GM12878 (cell line): ENCODE measurements around the gene DHDDS. TPM values are rescaled to one million over a fixed set of nuclear protein-coding genes. Genes with fewer than 3 reads are reported as not detected.

Source experiments
- ATAC-seq: fragments of 200-7000 bp; cut with Tn5 transposase; 3 replicates; pipeline ENCODE4 v1.9.1; 2020; ENCODE audit warnings: mild to moderate bottlenecking, moderate library complexity
- BruUV-seq: library from RNA; stranded (reverse); fragments of 400-500 nt; replicated peaks from 2 replicates; lab custom pipeline; 2021; lab: Mats Ljungman, UMichigan
- CTCF ChIA-PET: fragments of 300-600 bp; sonication (Branson Sonifier 250); formaldehyde crosslinking; extraction: SDS; loops from one replicate; lab custom pipeline; 2021; ENCODE audit warnings: inconsistent platforms; lab: Yijun Ruan, JAX
- POLR2A ChIA-PET: fragments of 350-600 bp; formaldehyde crosslinking; extraction: SDS; loops from one replicate; lab custom pipeline; 2021; ENCODE audit warnings: inconsistent platforms; lab: Charles Lee
- RAD21 ChIA-PET: fragments of 300-600 bp; sonication (Branson Sonifier 250); formaldehyde crosslinking; loops from one replicate; lab custom pipeline; 2023; ENCODE audit warnings: antibody characterized with exemption; ENCODE audit not compliant: unreplicated experiment; lab: Charles Lee
- SMC1A ChIA-PET: fragments of 300-600 bp; sonication (Branson Sonifier 250); formaldehyde crosslinking; loops from one replicate; lab custom pipeline; 2023; ENCODE audit not compliant: unreplicated experiment, uncharacterized antibody; lab: Charles Lee
- DNase-seq: peaks from one replicate; pipeline ENCODE4 v3.0.0-alpha.2; 2011; ENCODE audit warnings: low read depth, low spot score
- FAIRE-seq: peaks from 3 replicates; lab custom pipeline; 2011; peaks lifted over from hg19 to GRCh38; lab: Jason Lieb, UNC
- H2AFZ ChIP-seq: 2 replicates; pipeline ENCODE4 v1.6.0; 2011; ENCODE audit warnings: low read depth, low read length, control low read depth; ENCODE audit not compliant: control insufficient read depth
- H3K27ac ChIP-seq: 2 replicates; pipeline ENCODE4 v1.5.1; 2011; ENCODE audit warnings: control low read depth; ENCODE audit not compliant: control insufficient read depth, insufficient read depth
- H3K27me3 ChIP-seq, 2 experiments: replicated peaks in 1 of 2; 2 replicates each; pipeline versions ENCODE4 v1.6.0 to v1.6.1; 2011; ENCODE audit warnings: low read length in 1 of 2; ENCODE audit not compliant: control insufficient read depth in 2 of 2, insufficient read depth in 2 of 2
- H3K36me3 ChIP-seq, 2 experiments: 2 replicates each; pipeline ENCODE4 v1.5.1; 2011; ENCODE audit warnings: low read length in 1 of 2; ENCODE audit not compliant: control insufficient read depth in 2 of 2, insufficient read depth in 2 of 2
- H3K4me1 ChIP-seq: 2 replicates; pipeline ENCODE4 v1.6.1; 2011; ENCODE audit warnings: mild to moderate bottlenecking, low read length, moderate library complexity, mixed read lengths; ENCODE audit not compliant: control insufficient read depth, insufficient read depth
- H3K4me2 ChIP-seq: 2 replicates; pipeline ENCODE4 v1.6.0; 2011; ENCODE audit warnings: control low read depth; ENCODE audit not compliant: control insufficient read depth, insufficient read depth
- H3K4me3 ChIP-seq: fragments of 200-600 bp; sonication (generic); 2 replicates; pipeline ENCODE4 v1.5.1; 2016
- H3K79me2 ChIP-seq: 2 replicates; pipeline ENCODE4 v1.6.0; 2011; ENCODE audit warnings: low read length; ENCODE audit not compliant: control insufficient read depth, insufficient read depth
- H3K9ac ChIP-seq: 2 replicates; pipeline ENCODE4 v1.8.0; 2011; ENCODE audit warnings: low read length, control low read depth, mixed read lengths; ENCODE audit not compliant: control insufficient read depth, insufficient read depth
- H3K9me3 ChIP-seq: replicated peaks from 3 replicates; pipeline ENCODE4 v1.5.1; 2011; ENCODE audit warnings: mild to moderate bottlenecking, low read length; ENCODE audit not compliant: control insufficient read depth, insufficient read depth
- H4K20me1 ChIP-seq: 2 replicates; pipeline ENCODE4 v1.6.0; 2011; ENCODE audit not compliant: control insufficient read depth, insufficient read depth
- ASH2L ChIP-seq: fragments of 300-600, 200-600 bp; sonication (generic); IDR thresholded peaks from 2 replicates; pipeline ENCODE4 v1.6.1; 2017; ENCODE audit warnings: low read depth, mild to moderate bottlenecking, borderline replicate concordance
- CBFB ChIP-seq: IDR thresholded peaks from 2 replicates; pipeline ENCODE4 v1.6.1; 2016; ENCODE audit warnings: antibody characterized with exemption, low read depth
- CREB1 ChIP-seq: IDR thresholded peaks from 2 replicates; pipeline ENCODE4 v1.6.1; 2012; ENCODE audit warnings: low read depth, mild to moderate bottlenecking, inconsistent platforms
- CTCF ChIP-seq, 3 experiments: IDR thresholded peaks in 2 of 3; conservative IDR thresholded peaks in 1 of 3; 2 replicates each; pipeline ENCODE4 v1.5.1; 2011; ENCODE audit warnings: low read depth in 3 of 3, low read length in 3 of 3, mild to moderate bottlenecking in 3 of 3, control low read depth in 2 of 3, moderate library complexity in 2 of 3, inconsistent platforms in 1 of 3, mixed read lengths in 1 of 3; ENCODE audit not compliant: control insufficient read depth in 2 of 3, insufficient read depth in 1 of 3; ENCODE audit errors: extremely low read depth in 1 of 3
- ELK1 ChIP-seq: IDR thresholded peaks from 2 replicates; pipeline ENCODE4 v1.6.1; 2012; ENCODE audit warnings: low read depth, low read length, improper control_type of control experiment
- ETV6 ChIP-seq, 2 experiments: fragments of 450-650 bp in 1 of 2; IDR thresholded peaks in 1 of 2; conservative IDR thresholded peaks in 1 of 2; 2 replicates each; pipeline ENCODE4 v1.6.1; 2014; ENCODE audit warnings: antibody characterized with exemption in 1 of 2, borderline replicate concordance in 1 of 2, low read depth in 1 of 2, mild to moderate bottlenecking in 1 of 2, moderate library complexity in 1 of 2
- FOXK2 ChIP-seq: fragments of 450-650 bp; IDR thresholded peaks from 2 replicates; pipeline ENCODE4 v1.6.1; 2017; ENCODE audit warnings: mild to moderate bottlenecking, moderate library complexity
- IKZF1 ChIP-seq: fragments of 450-650 bp; conservative IDR thresholded peaks from 2 replicates; pipeline ENCODE4 v1.6.1; 2017; ENCODE audit warnings: antibody characterized with exemption, mild to moderate bottlenecking
- MTA3 ChIP-seq: IDR thresholded peaks from 2 replicates; pipeline ENCODE4 v1.6.1; 2012; ENCODE audit warnings: low read length, inconsistent platforms, borderline replicate concordance
- MXI1 ChIP-seq: fragments of 150-350 bp; IDR thresholded peaks from 2 replicates; pipeline ENCODE4 v1.6.1; 2011; ENCODE audit warnings: low read depth, mild to moderate bottlenecking, inconsistent platforms, low read length, improper control_type of control experiment
- MYB ChIP-seq: fragments of 150-350 bp; IDR thresholded peaks from 2 replicates; pipeline ENCODE4 v1.6.1; 2014; ENCODE audit warnings: mild to moderate bottlenecking, low read depth, low read length, borderline replicate concordance
- PAX5 ChIP-seq: IDR thresholded peaks from 2 replicates; pipeline ENCODE4 v1.6.1; 2011; ENCODE audit warnings: low read depth, low read length, borderline replicate concordance
- PML ChIP-seq: IDR thresholded peaks from 2 replicates; pipeline ENCODE4 v1.6.1; 2012; ENCODE audit warnings: low read length, inconsistent platforms
- RELB ChIP-seq: fragments of 450-650 bp; IDR thresholded peaks from 2 replicates; pipeline ENCODE4 v1.6.1; 2017; ENCODE audit warnings: low read depth, mild to moderate bottlenecking, moderate library complexity
- SMAD5 ChIP-seq: IDR thresholded peaks from 2 replicates; pipeline ENCODE4 v1.6.1; 2016; ENCODE audit warnings: antibody characterized with exemption, low read depth
- SP1 ChIP-seq: IDR thresholded peaks from one replicate; pipeline ENCODE4 v1.6.1; 2011; ENCODE audit warnings: low read depth, low read length
- USF2 ChIP-seq: IDR thresholded peaks from 2 replicates; pipeline ENCODE4 v1.6.1; 2011; ENCODE audit warnings: low read depth, low read length, improper control_type of control experiment, borderline replicate concordance
- ZNF217 ChIP-seq: fragments of 450-650 bp; IDR thresholded peaks from 2 replicates; pipeline ENCODE4 v1.6.1; 2017; ENCODE audit warnings: antibody characterized with exemption, mild to moderate bottlenecking
- ZSCAN29 ChIP-seq: fragments of 450-650 bp; IDR thresholded peaks from 2 replicates; pipeline ENCODE4 v1.6.1; 2017; ENCODE audit warnings: mild to moderate bottlenecking, moderate library complexity
- ZZZ3 ChIP-seq: IDR thresholded peaks from 2 replicates; pipeline ENCODE4 v1.6.1; 2011; ENCODE audit warnings: low read depth; ENCODE audit not compliant: control insufficient read depth, insufficient read length
- WGBS: methylation state at CpG from one replicate; pipeline ENCODE4 v1.1.6; 2016; ENCODE audit warnings: low lambda C conversion rate; ENCODE audit not compliant: insufficient replicate concordance, insufficient coverage; ENCODE audit errors: missing lambda C conversion rate; 5-methylcytosine and 5-hydroxymethylcytosine counted together
- in situ Hi-C: fragments of 300-500 bp; cut with MboI; formaldehyde crosslinking; loops from 9 replicates; pipeline ENCODE4 v1.14.3; 2018; ENCODE audit warnings: mixed read lengths
- intact Hi-C: fragments of 100-400 bp; cut with micrococcal nuclease; formaldehyde crosslinking; loops from one replicate; pipeline ENCODE4 v1.14.2; 2022; ENCODE audit not compliant: unreplicated experiment
- polyA plus RNA-seq, 11 experiments: library from polyadenylated mRNA; depleted of rRNA in 4 of 11; unstranded in 6 of 11; stranded (reverse) in 5 of 11; fragments of >200 nt; fragmentation: Nextera tagmentation in 4 of 11; fragmentation: Illumina TruSeq in 1 of 11; extraction: Ambion mirVana in 4 of 11; extraction: Trizol in 1 of 11; gene quantifications; 1 replicate in 1 of 11; 2 replicates in 10 of 11; pipeline versions ENCODE4 v1.2.1 to v1.2.3, GENCODE V29; 2011 to 2016; ENCODE audit warnings: inconsistent platforms in 2 of 11, missing spikeins in 2 of 11, low read depth in 1 of 11
- total RNA-seq, 4 experiments: library from RNA; depleted of rRNA in 3 of 4; stranded (reverse); fragments of >200 nt in 3 of 4; fragmentation: Illumina TruSeq in 1 of 4; extraction: Trizol in 1 of 4; gene quantifications; 2 replicates each; pipeline versions ENCODE4 v1.2.1 to v1.2.3, GENCODE V29; 2013 to 2021

Gene DHDDS
- total and polyA plus RNA-seq, 10 of the 15 experiments (the other 5 are each of a cell fraction or from before 2014, with no cell fraction given), result 22.7 to 47.5 (median 36.4) TPM

- TF ChIP-seq CTCF (IDR thresholded peaks at IDR 0.05 in 2 of 3, conservative IDR thresholded peaks at IDR 0.05 in 1 of 3; ENCODE audit: control insufficient read depth in 2 of 3, extremely low read depth in 1 of 3, insufficient read depth in 1 of 3, low read depth in 3 of 3, low read length in 3 of 3), result no peak
- TF ChIP-seq CREB1, result no peak
- TF ChIP-seq PAX5, result no peak
- TF ChIP-seq, all 136 proteins: peak for 0
These were observed 28.5 kb upstream of the DHDDS start (continued) for GRCh38 chr1:26403656-26404055.

- BruUV-seq, result no TSS peak
- H3K9ac ChIP-seq, result no peak overlapping the region
- 42% methylated on average over 2 of the region's 2 CpGs for WGBS
- H2AFZ ChIP-seq, result no peak overlapping the region
- TF ChIP-seq MYB (no peak), MTA3 (no peak), MXI1 (no peak), FOXK2 (no peak), ASH2L (no peak), RELB (no peak), ZNF217 (no peak), ETV6 (conservative IDR thresholded peaks at IDR 0.05 in 1 of 2, IDR thresholded peaks at IDR 0.05 in 1 of 2; ENCODE audit: borderline replicate concordance in 1 of 2, low read depth in 1 of 2) (no peak), ZSCAN29 (no peak), USF2 (no peak), SMAD5 (no peak), SP1 (no peak), CBFB (no peak), IKZF1 (no peak), PML (no peak), ZZZ3 (no peak), ELK1 (no peak)
- H3K79me2 ChIP-seq, result no peaks in the 10 kb centered on the region
- in situ Hi-C loops, result no loop called here
- H3K4me3 ChIP-seq, result no peak overlapping the region
- H3K4me2 ChIP-seq, result no peak overlapping the region
- H4K20me1 ChIP-seq, result no peaks in the 10 kb centered on the region
- no peaks in the 10 kb centered on the region for H3K9me3 ChIP-seq
- peaks cover 0 to 3% of the 10 kb centered on the region in 2 experiments; a peak in 1 of 4 replicates for H3K27me3 ChIP-seq
- DNase-seq, result no peak
- no peaks in the 10 kb centered on the region for H3K36me3 ChIP-seq
- intact Hi-C loops, result no loop called here
- SMC1A ChIA-PET, result no interaction called here
- ATAC-seq, result no peak
- no peaks in the 10 kb centered on the region for H3K4me1 ChIP-seq
- POLR2A ChIA-PET, result no interaction called here
- RAD21 ChIA-PET, result no interaction called here
- no peak overlapping the region for H3K27ac ChIP-seq
- FAIRE-seq, result no peak
- CTCF ChIA-PET, result interaction anchor here (5.1 kb wide), 1 partner anchor 12 kb away, joined by 35 read pairs; no protein-coding TSS in a partner anchor
These were observed 27.5 kb upstream of the DHDDS start for GRCh38 chr1:26404641-26405040.
